GM12891 (cell line): Measurements from ENCODE around the gene HEBP2.

Experiments used
- PAX5 ChIP-seq: IDR thresholded peaks from 2 replicates; pipeline ENCODE4 v1.6.1; 2011; ENCODE audit warnings: low read length, moderate library complexity, mild to moderate bottlenecking; ENCODE audit not compliant: insufficient read depth, severe bottlenecking
- POLR2A ChIP-seq: IDR thresholded peaks from 2 replicates; pipeline ENCODE4 v1.6.1; 2011; ENCODE audit warnings: low read depth, low read length, control low read depth
- POLR2AphosphoS5 ChIP-seq: IDR thresholded peaks from 2 replicates; pipeline ENCODE4 v1.6.1; 2011; ENCODE audit warnings: low read depth, low read length, control low read depth
- POU2F2 ChIP-seq: IDR thresholded peaks from 2 replicates; pipeline ENCODE4 v1.6.1; 2011; ENCODE audit warnings: low read depth, mild to moderate bottlenecking, control low read depth, low read length, moderate library complexity
- SPI1 ChIP-seq: IDR thresholded peaks from 2 replicates; pipeline ENCODE4 v1.6.1; 2011; ENCODE audit warnings: low read depth, low read length, control low read depth
- TAF1 ChIP-seq: IDR thresholded peaks from 2 replicates; pipeline ENCODE4 v1.6.1; 2011; ENCODE audit warnings: low read depth, low read length, control low read depth

GRCh38 chr6:138377042-138377441 is 27.0 kb upstream of the HEBP2 start:
- no peak for TF ChIP-seq SPI1
- no peak for TF ChIP-seq POLR2A
- TF ChIP-seq TAF1: no peak
- no peak for TF ChIP-seq POLR2AphosphoS5
- TF ChIP-seq POU2F2: no peak
- no peak for TF ChIP-seq PAX5
